GM18909 (cell line): Measurements from ENCODE around the gene STON2.
"Not testable (repeated sequence)": the region's sequence is repeated elsewhere in the genome, so short reads cannot be mapped to it uniquely, and the experiment has no call there.

ENCODE experiments used
- ATAC-seq: cut with Tn5 transposase; IDR thresholded peaks from one replicate; pipeline ENCODE4 v1.9.1; 2021; ENCODE audit warnings: mild to moderate bottlenecking; ENCODE audit not compliant: unreplicated experiment, poor library complexity

Gene STON2

GRCh38 chr14:81400202-81400678, at the start of gene STON2:
STON2 (minus strand) TSS chr14:81400324; CDS start chr14:81398382, 1,942 bp downstream.
- ATAC-seq: no peak

GRCh38 chr14:81449576-81449975, 49.5 kb upstream of the STON2 start:
- ATAC-seq: no peak

- no peak for ATAC-seq
These were observed 49.0 kb upstream of the STON2 start for GRCh38 chr14:81449114-81449513.

GRCh38 chr14:81447021-81447764, 47.1 kb upstream of the STON2 start:
- ATAC-seq: no peak

- ATAC-seq: no peak
These were observed 46.3 kb upstream of the STON2 start for GRCh38 chr14:81446279-81447007.

- no peak for ATAC-seq
These were observed 41.6 kb upstream of the STON2 start for GRCh38 chr14:81441626-81442134.

- ATAC-seq: no peak
These were observed 39.9 kb upstream of the STON2 start for GRCh38 chr14:81440041-81440440.

- no peak for ATAC-seq
These were observed 37.1 kb upstream of the STON2 start for GRCh38 chr14:81437244-81437643.

GRCh38 chr14:81436296-81437138, 36.4 kb upstream of the STON2 start:
- ATAC-seq: peak; percentile 87

GRCh38 chr14:81435391-81436295, 35.5 kb upstream of the STON2 start:
- peak; percentile 44 for ATAC-seq

- no peak for ATAC-seq
These were observed 34.9 kb upstream of the STON2 start for GRCh38 chr14:81435048-81435390.

GRCh38 chr14:81434230-81434629, 34.1 kb upstream of the STON2 start:
- no peak for ATAC-seq

- no peak for ATAC-seq
These were observed 33.3 kb upstream of the STON2 start for GRCh38 chr14:81433378-81433777.

- no peak for ATAC-seq
These were observed 32.1 kb upstream of the STON2 start for GRCh38 chr14:81432219-81432661.

- no peak for ATAC-seq
These were observed 30.1 kb upstream of the STON2 start for GRCh38 chr14:81430235-81430634.

- ATAC-seq: not testable (repeated sequence)
These were observed 29.6 kb upstream of the STON2 start for GRCh38 chr14:81429749-81430148.

- no peak for ATAC-seq
These were observed 28.9 kb upstream of the STON2 start for GRCh38 chr14:81429028-81429427.

GRCh38 chr14:81427348-81428058, 27.4 kb upstream of the STON2 start:
- no peak for ATAC-seq

GRCh38 chr14:81423504-81423903, 23.4 kb upstream of the STON2 start:
- no peak for ATAC-seq
